Stimulated activated CD8-positive, alpha-beta memory T cell treated with anti-CD3 and anti-CD28 coated beads, Interleukin-2, amount 100 ng/mL, for 1 hour (primary cell): ENCODE measurements around the gene INPP5B.
A peak's percentile ranks its signal among the peaks of the same experiment; 100 is the strongest.

Experiments used
- DNase-seq, 2 donors: peaks; one replicate each; pipeline ENCODE4 v3.0.0-alpha.2; 2020; ENCODE audit warnings: low read depth in 2 of 2

Gene INPP5B

DNA sequence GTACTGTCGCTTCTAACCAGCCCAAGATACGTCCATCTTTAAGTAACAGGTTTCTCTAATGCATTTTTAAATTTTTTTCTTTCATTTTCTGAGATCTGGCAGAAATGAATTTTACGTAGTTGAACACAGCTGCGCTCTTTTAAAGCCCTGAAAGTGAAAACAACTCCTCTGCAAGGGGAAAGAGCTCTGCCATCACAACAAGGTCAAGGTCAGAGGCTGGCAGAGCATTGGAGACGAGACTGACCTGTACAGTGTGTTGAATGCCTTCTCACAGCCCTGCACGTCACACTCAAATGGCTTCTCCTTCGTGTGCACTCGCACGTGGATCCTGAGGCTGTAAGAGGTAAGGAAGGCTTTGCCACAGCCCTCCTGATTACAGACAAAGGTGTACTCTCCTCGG is 107.2 kb downstream of the INPP5B start:
- DNase-seq, result no peak

DNA sequence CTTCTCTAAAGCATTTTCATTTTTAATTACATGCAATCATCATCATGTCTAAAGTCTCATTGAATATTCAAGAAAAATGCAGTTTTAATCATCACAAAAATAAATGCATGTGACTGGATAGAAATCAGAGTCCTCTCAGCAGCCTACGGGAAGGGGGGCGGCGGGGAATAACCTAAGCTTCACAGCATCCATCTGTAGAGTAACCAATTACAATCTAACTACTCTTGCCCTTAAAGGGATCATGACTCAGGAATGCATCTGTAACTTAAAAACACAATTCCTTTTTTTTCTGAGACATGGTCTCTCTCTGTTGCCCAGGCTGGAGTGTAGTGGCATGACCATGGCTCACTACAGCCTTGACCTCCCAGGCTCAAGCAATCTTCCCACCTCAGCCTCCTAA is 110.1 kb downstream of the INPP5B start:
- no peak for DNase-seq

DNA sequence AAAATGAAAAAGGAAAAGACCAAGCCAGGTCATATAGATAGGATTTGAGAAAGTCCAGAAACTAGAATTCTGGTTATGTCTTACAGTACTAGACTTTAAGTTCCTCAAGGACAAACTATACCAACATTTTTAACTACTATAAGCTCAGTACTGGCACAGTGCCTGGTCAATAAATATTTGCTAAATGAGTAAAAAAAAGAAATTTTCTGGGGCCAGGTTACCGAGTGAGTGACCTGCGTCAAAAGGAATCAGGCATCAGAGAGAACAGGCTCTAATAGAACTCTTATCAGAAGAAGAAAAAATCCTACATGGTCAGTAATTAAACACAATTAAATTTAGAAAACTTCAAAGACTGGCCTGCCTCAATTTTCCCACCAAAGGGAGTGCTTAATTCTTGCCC is 115.0 kb downstream of the INPP5B start:
- no peak for DNase-seq

DNA sequence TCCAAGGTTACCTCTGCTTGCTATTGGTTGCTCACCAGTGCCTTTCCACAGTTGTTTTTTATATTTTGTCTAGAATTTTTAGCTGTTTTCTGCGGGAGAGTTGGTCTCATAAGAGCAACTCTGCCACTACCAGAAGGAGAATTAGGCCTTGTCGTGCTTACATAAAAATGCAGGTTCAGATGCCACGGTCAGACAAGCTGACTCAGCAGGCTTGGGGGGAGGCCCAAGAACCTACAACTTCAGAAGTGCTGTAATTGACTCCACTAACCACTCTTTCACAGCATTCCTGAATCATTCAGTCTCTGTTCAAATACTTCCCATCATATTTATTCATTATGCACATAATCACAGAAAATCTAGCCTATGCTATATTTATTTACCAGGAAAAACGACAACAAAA is 115.7 kb downstream of the INPP5B start:
- DNase-seq, result no peak

DNA sequence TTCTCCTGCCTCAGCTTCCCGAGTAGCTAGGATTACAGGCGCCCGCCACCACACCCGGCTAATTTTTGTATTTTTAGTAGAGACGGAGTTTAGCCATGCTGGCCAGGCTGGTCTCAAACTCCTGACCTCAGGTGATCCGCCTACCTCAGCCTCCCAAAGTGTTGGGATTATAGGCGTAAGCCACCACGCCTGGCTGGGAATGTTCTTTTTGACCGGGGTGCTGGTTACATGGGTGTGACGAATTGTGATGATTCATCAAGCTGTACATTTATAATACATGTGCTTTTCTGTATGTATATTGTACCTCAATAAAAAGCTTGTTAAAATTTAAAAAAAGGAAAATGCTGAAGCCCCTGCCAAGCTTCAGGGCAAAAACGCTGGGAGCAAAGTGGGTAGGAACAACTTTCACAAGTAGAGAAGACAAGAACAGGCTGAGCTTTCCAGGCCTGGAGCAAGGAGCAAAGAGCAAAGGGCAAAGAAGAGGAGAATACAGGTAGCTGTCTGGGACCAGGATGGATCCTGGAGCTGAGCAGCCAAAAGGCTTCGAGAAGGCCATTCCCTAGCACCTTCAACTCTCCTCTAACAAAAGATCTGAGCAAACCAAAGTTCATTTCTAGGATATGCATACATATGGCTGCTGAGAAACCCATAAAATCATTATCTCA is 118.3 kb downstream of the INPP5B start:
- DNase-seq, result no peak

DNA sequence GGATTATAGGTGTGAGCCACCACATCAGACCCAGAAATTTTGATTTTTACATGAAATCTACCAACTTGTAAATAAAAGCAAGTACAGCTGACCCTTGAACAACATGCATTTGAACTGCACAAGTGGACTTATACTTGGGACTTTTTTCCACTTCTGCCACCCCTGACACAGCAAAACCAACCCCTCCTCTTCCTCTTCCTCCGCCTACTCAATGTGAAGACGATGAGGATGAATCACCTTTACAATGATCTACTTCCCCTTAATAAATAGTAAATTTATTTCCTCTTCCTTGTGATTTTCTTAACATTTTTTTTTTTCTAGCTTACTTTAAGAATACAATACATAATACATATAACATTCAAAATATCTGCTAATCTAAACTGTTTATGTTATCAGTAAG is 121.3 kb downstream of the INPP5B start:
- no peak for DNase-seq

DNA sequence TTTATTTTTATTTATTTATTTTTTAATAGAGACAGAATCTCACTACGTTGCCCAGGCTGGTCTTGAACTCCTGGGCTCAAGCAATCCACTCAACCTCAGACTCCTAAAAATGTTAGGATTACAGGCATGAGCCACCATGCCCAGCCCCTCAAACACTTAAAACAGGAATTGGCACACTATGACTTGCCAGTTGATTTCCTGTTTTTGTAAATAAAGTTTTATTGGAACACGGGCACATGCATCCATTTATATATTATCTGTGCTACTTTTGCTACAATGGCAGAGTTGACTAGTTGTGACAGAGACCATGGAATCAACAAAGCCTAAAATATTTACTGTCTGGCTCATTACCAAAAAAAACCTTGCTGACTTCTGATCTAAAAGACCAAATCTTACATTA is 122.9 kb downstream of the INPP5B start:
- no peak for DNase-seq

DNA sequence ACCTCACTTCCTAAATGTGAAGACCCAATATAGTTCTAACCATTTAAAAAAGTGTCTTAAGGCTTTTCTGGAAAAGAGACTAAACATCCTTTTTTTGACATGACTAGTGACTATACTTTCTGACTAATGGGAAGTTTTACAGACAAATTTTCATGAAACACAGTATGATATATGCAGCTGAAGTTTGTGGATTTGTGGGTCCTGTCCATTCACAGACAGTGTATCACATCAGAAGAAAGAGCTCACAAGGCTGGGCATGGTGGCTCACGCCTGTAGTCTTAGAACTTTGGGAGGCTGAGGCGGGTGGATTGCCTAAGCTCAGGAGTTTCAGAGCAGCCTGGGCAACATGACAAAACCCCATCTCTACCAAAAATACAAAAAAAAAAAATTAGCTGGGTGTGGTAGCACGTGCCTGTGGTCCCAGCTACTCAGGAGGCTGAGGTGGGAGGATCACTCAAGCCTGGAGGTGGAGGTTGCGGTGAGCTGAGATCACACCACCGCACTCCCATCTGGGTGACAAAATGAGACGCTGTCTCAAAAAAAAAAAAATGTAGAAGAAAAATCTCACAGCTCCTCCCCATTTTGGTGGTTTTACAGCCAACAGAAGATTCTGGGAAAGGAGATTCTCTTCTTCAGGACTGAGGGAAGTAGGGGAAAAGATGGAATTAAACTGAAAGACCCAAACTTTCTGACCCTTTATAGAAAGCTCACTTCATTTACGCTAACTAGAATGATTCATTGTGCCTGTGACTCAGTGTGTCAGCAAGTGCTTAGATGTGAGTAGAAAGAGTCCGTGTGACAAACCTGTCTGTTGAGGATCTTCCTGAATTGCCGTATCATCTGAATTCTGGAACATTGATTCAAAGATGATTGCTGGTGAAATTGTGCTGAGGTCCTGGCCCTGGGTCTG is 123.7 kb downstream of the INPP5B start:
- no peak for DNase-seq

DNA sequence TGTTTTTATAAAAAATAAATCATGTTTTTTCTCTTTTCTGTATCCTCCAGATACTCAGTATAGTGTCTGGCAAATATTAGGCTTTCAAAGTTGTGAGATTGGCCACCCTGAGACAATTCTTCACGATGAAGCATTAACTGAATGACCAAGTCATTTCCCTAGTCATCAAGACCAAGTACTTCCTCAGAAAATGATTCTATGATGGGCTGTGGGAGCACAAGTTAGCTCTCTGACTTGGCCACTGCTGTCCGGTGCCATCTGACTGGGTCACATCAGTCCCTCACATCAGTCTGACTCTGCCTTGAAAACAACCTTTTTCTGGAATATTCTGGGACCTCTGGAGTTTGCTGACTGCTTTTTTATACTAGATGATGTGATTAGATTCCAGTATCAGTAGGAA is 125.4 kb downstream of the INPP5B start:
- no peak for DNase-seq

DNA sequence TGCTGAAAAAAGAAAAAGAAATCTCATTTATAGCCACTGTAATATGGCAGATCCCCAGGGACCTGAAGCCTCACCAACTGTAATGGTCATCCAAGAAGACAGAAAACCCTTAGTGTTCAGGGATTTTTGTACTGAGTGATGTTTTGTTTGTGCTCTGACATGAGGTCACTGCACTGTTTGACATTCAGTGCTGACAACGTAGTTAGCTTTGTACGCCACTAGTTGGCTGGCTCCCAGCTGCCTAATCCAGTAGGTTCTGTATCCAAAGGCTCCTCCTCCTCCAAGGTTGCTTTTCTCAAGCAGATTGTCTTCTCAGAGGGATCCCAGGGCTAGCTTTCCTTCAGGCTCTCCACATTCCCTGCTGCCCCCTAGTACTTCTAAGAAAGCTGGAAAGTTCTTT is 129.4 kb downstream of the INPP5B start:
- no peak for DNase-seq

DNA sequence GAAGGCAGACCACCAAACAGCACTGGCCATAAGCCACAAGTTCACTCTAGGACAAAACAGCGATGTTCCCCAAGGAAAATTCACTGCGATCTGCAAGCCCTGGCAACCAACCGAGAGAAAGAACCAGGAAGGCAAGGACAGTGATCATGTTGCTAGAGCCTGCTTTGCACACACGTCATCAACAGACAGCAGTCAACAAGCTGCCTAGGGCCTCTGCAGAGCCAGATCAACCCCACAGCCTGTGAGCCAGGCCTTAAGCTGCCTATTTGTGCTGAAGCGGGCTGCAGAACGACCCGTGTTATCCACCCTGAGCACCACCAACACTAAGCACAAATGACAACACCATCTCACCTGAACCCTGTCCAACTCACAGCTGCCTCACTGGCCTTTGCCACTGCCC is 132.6 kb downstream of the INPP5B start:
- DNase-seq, result no peak

DNA sequence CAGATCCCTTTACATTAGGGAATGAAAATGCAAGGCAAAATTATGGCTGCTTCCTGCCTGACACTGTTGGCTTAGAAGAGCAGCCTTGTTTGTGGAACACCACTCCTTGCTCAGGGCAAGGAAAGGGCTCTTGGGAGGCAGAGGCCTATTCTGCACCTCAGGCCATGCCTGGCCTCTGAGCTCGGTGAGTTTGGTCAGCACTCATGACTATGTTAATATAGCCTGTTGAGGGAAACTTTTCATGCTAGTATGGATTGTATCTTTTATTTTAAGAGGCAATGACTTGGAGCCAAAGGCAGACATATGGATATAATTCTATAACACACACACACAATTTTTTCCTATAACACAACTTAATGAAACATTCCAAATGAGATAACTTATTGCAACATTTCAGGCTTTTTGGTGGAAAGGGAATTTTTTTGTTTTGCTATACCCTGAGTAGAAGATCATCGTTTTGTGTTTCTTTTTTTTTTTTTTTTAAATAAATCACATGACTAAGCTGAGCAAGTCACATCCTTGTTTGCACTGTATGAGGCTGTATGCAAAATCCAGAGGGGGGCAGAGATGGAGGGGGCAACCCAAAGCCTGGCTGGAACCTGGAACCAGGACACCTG is 133.2 kb downstream of the INPP5B start:
- DNase-seq, result no peak

DNA sequence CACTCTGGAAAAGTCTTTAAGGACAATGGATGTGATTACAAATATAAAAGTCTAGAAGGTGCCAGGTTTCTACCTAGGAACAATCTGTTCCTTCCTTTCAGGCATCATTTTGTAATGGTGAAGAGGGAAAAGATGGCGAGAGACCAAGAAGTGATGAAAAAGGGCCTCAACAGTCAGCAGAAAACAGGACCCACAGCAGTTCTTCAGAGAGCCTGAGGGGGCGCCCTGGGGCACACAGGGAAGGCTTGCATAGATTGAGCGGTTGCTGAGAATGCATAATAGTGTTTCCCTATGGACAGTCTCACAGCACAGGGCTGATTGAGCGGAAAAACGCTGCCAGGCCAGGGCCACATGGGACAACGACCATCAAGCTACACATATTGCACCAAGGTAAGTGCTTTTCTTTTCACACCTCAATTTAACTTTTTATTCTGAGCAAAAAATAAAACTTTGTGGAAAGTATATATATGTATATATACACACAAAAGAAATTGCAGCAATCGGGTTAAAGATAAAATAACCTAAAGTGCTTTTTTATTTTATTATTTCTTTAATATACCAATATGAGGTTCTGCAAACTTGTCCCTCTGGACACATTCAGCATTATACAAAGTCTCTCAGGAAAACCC is 135.7 kb downstream of the INPP5B start:
- peak; percentile 38 for DNase-seq
